ENCODE data around the gene MAGI2. TPM values are rescaled to one million over a fixed set of nuclear protein-coding genes. Genes with fewer than 3 reads are reported as not detected.
"Not testable (repeated sequence)": the region's sequence is repeated elsewhere in the genome, so short reads cannot be mapped to it uniquely, and the experiment has no call there.

The MAGI2 gene
- polyA plus RNA-seq, 4 donors, result 0.22 to 2.1 (median 1.5) TPM

- Histone ChIP-seq H3K4me3 (ENCODE audit: low read depth in 1 of 3, low read length in 3 of 3) (no peak overlapping the region), H3K4me1 (ENCODE audit: control insufficient read depth in 3 of 3, insufficient read depth in 2 of 3, low read depth in 1 of 3, low read length in 2 of 3) (no peaks in the 10 kb centered on the region), H3K27me3 (ENCODE audit: control insufficient read depth in 3 of 3, insufficient read depth in 3 of 3, low read length in 3 of 3) (no peaks in the 10 kb centered on the region), H3K36me3 (ENCODE audit: control insufficient read depth in 3 of 3, insufficient read depth in 2 of 3, low read depth in 1 of 3, low read length in 3 of 3) (no peaks in the 10 kb centered on the region), H3K9me3 (ENCODE audit: control insufficient read depth in 2 of 2, insufficient read depth in 1 of 2, low read depth in 1 of 2, low read length in 1 of 2) (no peaks in the 10 kb centered on the region), H3K27ac (ENCODE audit: low read depth in 1 of 3, low read length in 2 of 3) (no peak overlapping the region)
- no peak for DNase-seq
- FAIRE-seq, result no peak
These were observed 457.5 kb downstream of the MAGI2 start for GRCh38 chr7:78996013-78996412.

- Histone ChIP-seq H3K27ac (ENCODE audit: low read depth in 1 of 3, low read length in 2 of 3) (no peak overlapping the region), H3K9me3 (ENCODE audit: control insufficient read depth in 2 of 2, insufficient read depth in 1 of 2, low read depth in 1 of 2, low read length in 1 of 2) (no peaks in the 10 kb centered on the region), H3K4me1 (ENCODE audit: control insufficient read depth in 3 of 3, insufficient read depth in 2 of 3, low read depth in 1 of 3, low read length in 2 of 3) (no peaks in the 10 kb centered on the region), H3K27me3 (ENCODE audit: control insufficient read depth in 3 of 3, insufficient read depth in 3 of 3, low read length in 3 of 3) (no peaks in the 10 kb centered on the region), H3K4me3 (ENCODE audit: low read depth in 1 of 3, low read length in 3 of 3) (no peak overlapping the region), H3K36me3 (ENCODE audit: control insufficient read depth in 3 of 3, insufficient read depth in 2 of 3, low read depth in 1 of 3, low read length in 3 of 3) (no peaks in the 10 kb centered on the region)
- FAIRE-seq (no peak), DNase-seq (no peak)
These were observed 460.1 kb downstream of the MAGI2 start for GRCh38 chr7:78993341-78993740.

DNA sequence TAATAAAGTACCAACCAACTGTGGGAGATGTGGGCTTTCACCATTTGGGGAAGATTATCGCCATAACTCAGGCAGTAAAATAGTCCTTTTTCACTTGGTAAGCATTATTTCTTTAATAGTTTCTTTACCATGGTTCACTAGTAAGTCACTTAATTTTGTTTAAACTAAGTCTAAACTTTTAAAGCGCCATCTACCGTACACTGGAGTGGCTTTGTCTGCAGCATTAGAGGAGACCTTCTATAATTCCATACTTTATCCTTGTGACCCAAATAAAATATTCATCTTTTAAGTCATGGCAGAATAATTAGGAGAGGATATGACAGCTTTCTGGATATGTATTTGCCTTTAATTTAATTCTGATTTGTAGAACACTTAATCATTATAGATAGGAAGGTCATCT, 468.0 kb downstream of the MAGI2 start:
- Histone ChIP-seq H3K9me3 (ENCODE audit: control insufficient read depth in 2 of 2, insufficient read depth in 1 of 2, low read depth in 1 of 2, low read length in 1 of 2) (no peaks in the 10 kb centered on the region), H3K4me1 (ENCODE audit: control insufficient read depth in 3 of 3, insufficient read depth in 2 of 3, low read depth in 1 of 3, low read length in 2 of 3) (no peaks in the 10 kb centered on the region), H3K36me3 (ENCODE audit: control insufficient read depth in 3 of 3, insufficient read depth in 2 of 3, low read depth in 1 of 3, low read length in 3 of 3) (no peaks in the 10 kb centered on the region), H3K4me3 (ENCODE audit: low read depth in 1 of 3, low read length in 3 of 3) (no peak overlapping the region), H3K27me3 (ENCODE audit: control insufficient read depth in 3 of 3, insufficient read depth in 3 of 3, low read length in 3 of 3) (no peaks in the 10 kb centered on the region), H3K27ac (ENCODE audit: low read depth in 1 of 3, low read length in 2 of 3) (no peak overlapping the region)
- DNase-seq (no peak), FAIRE-seq (no peak)
- WGBS, 3 donors, result 79 to 82% (median 80%) methylated on average over 3 of the region's 3 CpGs

GRCh38 chr7:78983483-78983882, 470.0 kb downstream of the MAGI2 start:
- Histone ChIP-seq H3K27ac (ENCODE audit: low read depth in 1 of 3, low read length in 2 of 3) (no peak overlapping the region), H3K27me3 (ENCODE audit: control insufficient read depth in 3 of 3, insufficient read depth in 3 of 3, low read length in 3 of 3) (no peaks in the 10 kb centered on the region), H3K9me3 (ENCODE audit: control insufficient read depth in 2 of 2, insufficient read depth in 1 of 2, low read depth in 1 of 2, low read length in 1 of 2) (no peaks in the 10 kb centered on the region), H3K4me1 (ENCODE audit: control insufficient read depth in 3 of 3, insufficient read depth in 2 of 3, low read depth in 1 of 3, low read length in 2 of 3) (no peaks in the 10 kb centered on the region), H3K4me3 (ENCODE audit: low read depth in 1 of 3, low read length in 3 of 3) (no peak overlapping the region), H3K36me3 (ENCODE audit: control insufficient read depth in 3 of 3, insufficient read depth in 2 of 3, low read depth in 1 of 3, low read length in 3 of 3) (no peaks in the 10 kb centered on the region)
- DNase-seq, result no peak
- no peak for FAIRE-seq

DNA sequence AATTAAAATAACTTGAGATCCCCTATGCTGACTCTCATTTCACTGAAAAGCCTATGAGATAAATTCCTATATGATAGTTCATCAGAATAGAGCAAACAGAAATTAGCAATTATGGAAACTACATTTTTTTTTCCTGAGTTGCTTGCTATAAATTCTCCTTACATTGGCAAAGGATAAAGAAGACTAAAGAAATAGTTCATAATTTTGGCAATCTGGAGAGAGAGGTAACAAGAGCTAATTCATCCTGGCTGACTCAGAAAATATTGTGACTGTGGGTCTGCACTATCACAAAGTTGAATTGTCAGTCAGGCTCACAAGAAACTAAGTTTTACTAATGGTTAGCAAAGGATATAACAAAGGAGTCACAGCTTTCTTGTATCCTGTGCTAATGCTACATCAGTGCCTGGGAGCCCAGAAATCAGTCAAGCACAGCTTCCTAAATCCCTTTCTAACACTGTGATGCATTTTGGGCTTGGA, 483.0 kb downstream of the MAGI2 start:
- no peak overlapping the region for H3K4me3 ChIP-seq (ENCODE audit: low read depth in 1 of 3, low read length in 3 of 3)
- H3K27ac ChIP-seq (ENCODE audit: low read depth in 1 of 3, low read length in 2 of 3), result no peak overlapping the region
- H3K27me3 ChIP-seq (ENCODE audit: control insufficient read depth in 3 of 3, insufficient read depth in 3 of 3, low read length in 3 of 3), result no peaks in the 10 kb centered on the region
- H3K4me1 ChIP-seq (ENCODE audit: control insufficient read depth in 3 of 3, insufficient read depth in 2 of 3, low read depth in 1 of 3, low read length in 2 of 3), result no peaks in the 10 kb centered on the region
- H3K9me3 ChIP-seq (ENCODE audit: control insufficient read depth in 2 of 2, insufficient read depth in 1 of 2, low read depth in 1 of 2, low read length in 1 of 2), result no peaks in the 10 kb centered on the region
- DNase-seq (no peak), FAIRE-seq (no peak)
- H3K36me3 ChIP-seq (ENCODE audit: control insufficient read depth in 3 of 3, insufficient read depth in 2 of 3, low read depth in 1 of 3, low read length in 3 of 3), result no peaks in the 10 kb centered on the region

- H3K36me3 ChIP-seq (ENCODE audit: control insufficient read depth in 3 of 3, insufficient read depth in 2 of 3, low read depth in 1 of 3, low read length in 3 of 3), result no peaks in the 10 kb centered on the region
- H3K4me1 ChIP-seq (ENCODE audit: control insufficient read depth in 3 of 3, insufficient read depth in 2 of 3, low read depth in 1 of 3, low read length in 2 of 3), result no peaks in the 10 kb centered on the region
- DNase-seq (no peak), FAIRE-seq (no peak)
- no peaks in the 10 kb centered on the region for H3K27me3 ChIP-seq (ENCODE audit: control insufficient read depth in 3 of 3, insufficient read depth in 3 of 3, low read length in 3 of 3)
- no peak overlapping the region for H3K4me3 ChIP-seq (ENCODE audit: low read depth in 1 of 3, low read length in 3 of 3)
- no peak overlapping the region for H3K27ac ChIP-seq (ENCODE audit: low read depth in 1 of 3, low read length in 2 of 3)
- no peaks in the 10 kb centered on the region for H3K9me3 ChIP-seq (ENCODE audit: control insufficient read depth in 2 of 2, insufficient read depth in 1 of 2, low read depth in 1 of 2, low read length in 1 of 2)
- WGBS, 3 donors, result 85 to 88% (median 86%) methylated on average over 11 of the region's 11 CpGs
These were observed 484.5 kb downstream of the MAGI2 start for GRCh38 chr7:78968951-78969350.

GRCh38 chr7:78967561-78967960, 485.9 kb downstream of the MAGI2 start:
- DNase-seq; H3K27ac ChIP-seq (ENCODE audit: low read depth in 1 of 3, low read length in 2 of 3); H3K9me3 ChIP-seq (ENCODE audit: control insufficient read depth in 2 of 2, insufficient read depth in 1 of 2, low read depth in 1 of 2, low read length in 1 of 2); H3K27me3 ChIP-seq (ENCODE audit: control insufficient read depth in 3 of 3, insufficient read depth in 3 of 3, low read length in 3 of 3); H3K36me3 ChIP-seq (ENCODE audit: control insufficient read depth in 3 of 3, insufficient read depth in 2 of 3, low read depth in 1 of 3, low read length in 3 of 3); H3K4me1 ChIP-seq (ENCODE audit: control insufficient read depth in 3 of 3, insufficient read depth in 2 of 3, low read depth in 1 of 3, low read length in 2 of 3); FAIRE-seq; H3K4me3 ChIP-seq (ENCODE audit: low read depth in 1 of 3, low read length in 3 of 3): not testable (repeated sequence)
- 79 to 84% (median 84%) methylated on average over 2 of the region's 2 CpGs for WGBS, 3 donors

GRCh38 chr7:78967046-78967445, 486.4 kb downstream of the MAGI2 start:
- DNase-seq, result no peak
- WGBS, 3 donors, result 73 to 90% (median 79%) methylated on average over 2 of the region's 2 CpGs
- no peaks in the 10 kb centered on the region for H3K4me1 ChIP-seq (ENCODE audit: control insufficient read depth in 3 of 3, insufficient read depth in 2 of 3, low read depth in 1 of 3, low read length in 2 of 3)
- H3K27me3 ChIP-seq (ENCODE audit: control insufficient read depth in 3 of 3, insufficient read depth in 3 of 3, low read length in 3 of 3), result no peaks in the 10 kb centered on the region
- H3K9me3 ChIP-seq (ENCODE audit: control insufficient read depth in 2 of 2, insufficient read depth in 1 of 2, low read depth in 1 of 2, low read length in 1 of 2), result no peaks in the 10 kb centered on the region
- no peak overlapping the region for H3K4me3 ChIP-seq (ENCODE audit: low read depth in 1 of 3, low read length in 3 of 3)
- no peak overlapping the region for H3K27ac ChIP-seq (ENCODE audit: low read depth in 1 of 3, low read length in 2 of 3)
- no peaks in the 10 kb centered on the region for H3K36me3 ChIP-seq (ENCODE audit: control insufficient read depth in 3 of 3, insufficient read depth in 2 of 3, low read depth in 1 of 3, low read length in 3 of 3)
- FAIRE-seq, result no peak

- no peaks in the 10 kb centered on the region for H3K4me1 ChIP-seq (ENCODE audit: control insufficient read depth in 3 of 3, insufficient read depth in 2 of 3, low read depth in 1 of 3, low read length in 2 of 3)
- 81 to 86% (median 81%) methylated on average over 5 of the region's 5 CpGs for WGBS, 3 donors
- H3K36me3 ChIP-seq (ENCODE audit: control insufficient read depth in 3 of 3, insufficient read depth in 2 of 3, low read depth in 1 of 3, low read length in 3 of 3), result no peaks in the 10 kb centered on the region
- no peak overlapping the region for H3K27ac ChIP-seq (ENCODE audit: low read depth in 1 of 3, low read length in 2 of 3)
- H3K4me3 ChIP-seq (ENCODE audit: low read depth in 1 of 3, low read length in 3 of 3), result no peak overlapping the region
- DNase-seq (no peak), FAIRE-seq (no peak)
- H3K27me3 ChIP-seq (ENCODE audit: control insufficient read depth in 3 of 3, insufficient read depth in 3 of 3, low read length in 3 of 3), result no peaks in the 10 kb centered on the region
- H3K9me3 ChIP-seq (ENCODE audit: control insufficient read depth in 2 of 2, insufficient read depth in 1 of 2, low read depth in 1 of 2, low read length in 1 of 2), result no peaks in the 10 kb centered on the region
These were observed 494.0 kb downstream of the MAGI2 start for GRCh38 chr7:78959477-78959876.
